Inflammatory macrophage (primary cell): ENCODE results near the gene KRT222.

ENCODE experiments used
- DNase-seq, 2 donors: peaks; one replicate each; pipeline ENCODE4 v3.0.0-alpha.2; 2020 to 2022
- total RNA-seq, 18 experiments: gene quantifications; one replicate each; lab custom pipeline; 2026; ENCODE audit warnings: mixed read lengths in 6 of 18, inconsistent platforms in 2 of 18; lab: John Stamatoyannopoulos, UW

Gene KRT222
- 0 reads per million in 18 experiments for total RNA-seq

DNA sequence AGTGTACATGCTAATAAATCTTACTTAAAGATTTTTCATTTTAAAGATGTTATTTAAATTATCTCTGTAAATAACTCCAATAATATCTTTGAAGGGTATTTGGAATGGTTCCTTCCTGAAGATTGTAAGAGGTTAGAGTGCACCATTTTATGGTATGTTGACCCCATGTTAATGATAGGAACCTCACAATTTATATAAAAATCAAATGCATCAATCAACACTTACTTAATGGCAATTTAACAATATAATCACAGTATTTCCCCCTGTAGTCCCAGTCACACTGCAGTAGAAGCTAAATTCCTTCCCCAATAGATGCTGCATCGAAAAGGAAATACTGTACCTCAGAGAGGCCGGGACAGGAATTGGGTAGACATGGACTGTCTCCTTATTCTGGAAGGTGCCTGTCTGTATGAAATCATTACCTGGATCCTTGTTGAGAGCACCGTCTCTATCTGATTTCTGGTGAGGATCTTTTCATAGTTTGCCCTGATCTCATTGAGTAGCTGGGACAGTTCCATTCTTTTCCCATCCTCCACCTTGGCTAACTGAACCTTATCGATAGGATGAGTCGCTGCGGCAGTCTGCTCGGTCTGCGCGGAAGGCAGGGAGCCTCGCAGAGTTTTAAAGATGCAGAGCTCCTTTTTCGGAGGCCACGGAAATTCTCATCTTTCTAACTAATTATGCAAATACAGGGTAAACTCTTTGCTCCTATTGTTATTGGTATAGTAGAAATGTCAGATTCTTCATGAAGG is at the start of gene KRT222:
KRT222 (minus strand) TSS at position 596 of the 752 bp plus-strand sequence; CDS start at position 518, 78 bp downstream.
- DNase-seq: no peak

DNA sequence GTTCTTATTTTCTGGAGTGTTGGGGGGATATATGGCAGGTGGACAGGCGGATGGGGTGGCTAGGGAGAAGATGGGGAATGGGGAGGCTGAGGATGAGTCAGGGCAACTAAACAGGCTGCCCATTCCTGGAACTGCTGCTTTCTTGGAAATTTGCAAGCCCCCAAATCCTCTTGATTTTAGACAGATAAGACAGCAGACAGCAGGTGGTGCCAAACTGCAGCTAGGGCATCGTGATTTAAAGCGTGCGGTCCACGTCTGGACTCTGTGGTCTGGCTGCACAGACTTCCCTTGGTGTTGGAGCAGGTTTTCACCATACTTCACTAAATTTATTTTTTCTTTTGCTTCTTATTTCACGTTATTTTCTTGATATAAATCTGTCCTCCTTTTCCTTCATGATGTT is 49.5 kb upstream of the KRT222 start:
- no peak for DNase-seq

DNA sequence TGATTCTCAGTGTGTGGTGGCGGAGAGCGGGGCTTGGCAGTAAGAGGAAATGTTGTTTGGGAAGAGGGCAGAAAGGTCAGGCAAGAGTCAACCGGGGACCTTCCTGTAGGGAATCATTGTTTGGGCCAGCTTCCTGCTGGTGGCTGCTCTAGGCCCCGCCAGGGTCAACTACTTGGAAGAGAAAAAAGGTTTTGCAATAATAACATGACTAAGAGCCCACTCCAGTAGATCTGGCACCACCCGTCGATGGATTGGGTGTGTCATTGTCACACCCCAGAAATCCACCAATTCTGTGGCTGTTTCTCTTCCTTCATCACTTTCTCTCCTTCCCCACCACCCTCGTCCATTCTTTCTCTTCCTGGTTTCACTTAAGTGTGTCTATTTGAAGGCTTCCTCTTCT is 42.8 kb upstream of the KRT222 start:
- DNase-seq: peak in 1 of 2 donors; percentile 28

DNA sequence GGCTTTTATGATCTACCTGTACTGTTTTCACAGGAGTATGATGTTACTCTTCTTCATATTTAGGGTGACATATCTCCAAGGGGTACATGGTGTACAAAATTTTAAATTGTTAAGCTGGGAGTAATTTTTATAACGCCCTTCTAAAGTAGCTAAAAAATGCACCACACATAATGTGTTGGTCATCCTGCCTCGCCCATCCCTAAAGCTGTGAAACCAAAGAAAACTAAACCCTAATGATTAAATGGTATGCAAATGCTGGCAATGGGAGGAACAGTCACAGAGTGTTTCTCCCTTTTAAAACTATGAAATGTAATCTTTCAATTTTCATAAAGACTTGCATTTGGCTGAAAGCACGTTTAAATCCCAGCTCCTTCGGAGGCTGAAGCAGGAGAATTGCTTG is 40.6 kb upstream of the KRT222 start:
- no peak for DNase-seq

DNA sequence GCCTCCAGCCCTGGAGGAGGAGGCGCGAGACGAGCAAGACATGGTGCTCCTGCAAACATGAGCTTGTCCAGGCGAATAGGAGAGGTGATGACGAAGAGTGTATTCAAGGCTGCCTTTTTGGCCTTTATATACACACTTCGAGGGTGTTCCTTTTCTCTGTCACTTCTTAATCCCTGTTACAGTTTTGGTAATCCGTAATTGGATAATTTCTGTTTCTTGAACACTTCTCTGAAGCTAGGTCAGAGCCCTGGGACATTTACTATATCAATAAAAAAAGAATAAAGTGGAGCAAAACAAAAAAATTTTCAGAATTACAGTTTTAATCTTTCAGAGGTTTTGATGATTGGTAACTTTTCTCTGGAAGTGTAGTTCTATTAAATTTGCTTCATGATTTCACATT is 38.7 kb upstream of the KRT222 start, which contains the start of gene KRT24:
KRT24 (minus strand) TSS at position 101 of the 400 bp plus-strand sequence; CDS start at position 42, 59 bp downstream.
- DNase-seq: no peak

DNA sequence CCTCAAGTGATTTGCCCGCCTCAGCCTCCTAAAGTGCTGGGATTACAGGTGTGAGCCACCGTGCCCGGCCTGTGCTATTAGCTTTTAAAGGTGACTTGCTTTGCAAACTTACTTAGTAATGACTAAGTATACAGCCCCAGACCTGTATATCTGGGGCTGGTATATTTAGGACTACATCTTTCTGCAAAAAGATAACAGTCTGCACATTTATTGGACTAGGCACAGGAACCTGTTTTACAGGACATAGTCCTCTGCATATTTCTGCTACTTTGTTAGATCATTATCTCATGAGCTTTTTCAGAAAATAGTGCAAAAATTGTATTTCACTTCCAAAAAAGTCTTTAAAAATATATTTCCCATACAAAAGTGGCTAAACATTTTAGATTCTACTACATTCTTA is 37.3 kb upstream of the KRT222 start:
- DNase-seq: no peak

DNA sequence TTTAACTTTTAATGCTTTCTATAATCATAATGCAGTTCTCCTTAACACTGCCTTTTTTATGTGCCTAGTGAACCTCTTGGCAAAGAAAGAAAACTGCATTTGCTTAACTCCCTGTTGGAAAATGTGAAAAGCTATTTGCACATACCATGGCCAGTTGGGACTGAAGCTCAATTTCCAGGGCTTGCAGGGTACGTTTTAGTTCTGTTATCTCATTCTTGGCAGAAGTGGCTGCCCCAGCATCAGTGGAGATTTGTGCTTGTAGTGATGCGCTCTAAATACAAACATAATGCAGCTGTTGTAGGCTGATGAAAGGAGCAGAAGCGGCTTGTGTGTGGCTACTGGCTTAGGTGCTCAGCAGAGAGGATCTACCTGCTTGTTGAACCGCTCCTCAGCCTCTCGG is 34.9 kb upstream of the KRT222 start:
- DNase-seq: no peak

DNA sequence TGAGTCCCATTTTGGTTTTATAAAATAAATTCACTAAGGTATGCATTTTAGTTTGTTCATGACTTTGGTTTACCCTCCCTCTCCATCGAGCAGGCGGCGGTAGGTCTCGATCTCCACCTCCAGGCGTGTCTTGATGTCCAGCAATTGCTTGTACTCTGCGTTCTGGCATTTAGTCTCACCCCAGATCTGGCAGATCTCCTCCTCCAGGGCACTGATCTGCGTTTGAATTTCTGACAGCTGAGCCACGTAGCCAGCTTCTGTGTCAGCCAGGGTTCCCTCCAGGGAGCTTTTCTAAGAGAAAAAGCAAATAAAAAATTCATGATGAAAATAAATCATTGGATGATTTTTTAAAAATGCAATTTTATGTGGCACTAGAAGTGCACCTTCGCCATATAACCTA is 34.4 kb upstream of the KRT222 start:
- DNase-seq: no peak

DNA sequence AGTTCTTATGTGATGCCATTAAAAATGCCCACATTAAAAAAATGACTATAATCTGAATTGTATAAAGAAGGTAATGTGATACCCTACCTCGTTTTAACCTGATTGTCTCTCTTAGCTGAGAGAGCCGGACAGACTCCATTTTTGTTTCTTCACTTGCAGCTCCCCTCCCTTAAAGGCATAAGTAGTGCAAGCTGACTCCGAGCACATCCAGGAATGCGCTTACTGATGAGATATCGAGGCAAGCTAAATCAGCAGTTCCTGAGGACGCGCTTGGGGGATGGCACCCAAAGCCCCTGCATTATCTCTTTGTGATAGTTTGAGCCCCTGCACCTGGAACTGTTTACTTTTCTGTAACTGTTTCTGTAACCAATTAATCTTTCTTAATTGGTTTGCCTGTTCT is 32.3 kb upstream of the KRT222 start:
- no peak for DNase-seq

DNA sequence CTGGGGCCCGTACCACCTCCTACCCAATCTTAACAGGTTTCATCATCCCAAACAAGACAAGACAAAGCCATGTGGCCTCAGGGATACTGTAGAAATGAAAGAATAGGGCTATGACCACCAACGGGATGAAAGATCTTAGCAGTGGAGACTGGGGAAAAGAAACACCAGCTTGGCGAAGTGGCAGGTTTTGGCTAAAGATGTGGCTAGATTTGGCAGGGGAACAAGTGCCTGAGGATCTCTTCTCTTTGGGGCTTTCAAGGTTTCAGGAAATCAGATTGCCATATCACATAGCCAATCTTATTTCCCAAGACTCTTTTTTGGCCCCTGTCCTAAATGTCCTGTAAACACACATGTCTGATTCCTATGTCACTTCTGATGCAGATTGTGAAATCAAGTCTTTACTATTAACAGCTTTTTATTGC is 31.7 kb upstream of the KRT222 start:
- no peak for DNase-seq

DNA sequence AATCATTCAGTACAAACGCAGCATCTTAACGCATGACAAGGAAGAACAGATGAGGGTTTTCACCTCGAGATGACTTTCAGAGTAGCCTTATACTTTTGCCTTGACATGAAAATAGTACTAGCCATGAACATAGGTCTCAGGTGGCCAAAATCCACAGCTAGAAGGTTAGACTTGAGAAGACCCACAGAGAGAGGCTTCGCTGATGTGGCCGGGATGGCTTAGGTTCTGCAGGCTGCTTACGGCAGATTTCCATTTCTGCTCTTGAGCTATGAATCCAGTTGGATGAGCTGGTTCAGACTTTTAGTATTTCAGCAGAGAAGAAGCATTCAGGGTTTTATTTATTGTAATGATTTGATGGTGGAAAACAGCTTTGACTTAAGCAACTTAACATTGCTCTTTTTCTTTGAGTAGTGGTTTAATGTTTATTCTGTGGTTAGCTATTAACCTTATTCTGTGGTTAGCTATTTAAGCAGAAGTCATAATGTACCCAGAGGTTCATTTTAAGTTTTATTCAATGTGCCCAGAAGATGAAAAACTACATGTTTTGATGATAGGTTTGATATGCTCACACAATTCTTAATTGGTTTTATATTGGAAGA is 31.0 kb upstream of the KRT222 start:
- no peak for DNase-seq

DNA sequence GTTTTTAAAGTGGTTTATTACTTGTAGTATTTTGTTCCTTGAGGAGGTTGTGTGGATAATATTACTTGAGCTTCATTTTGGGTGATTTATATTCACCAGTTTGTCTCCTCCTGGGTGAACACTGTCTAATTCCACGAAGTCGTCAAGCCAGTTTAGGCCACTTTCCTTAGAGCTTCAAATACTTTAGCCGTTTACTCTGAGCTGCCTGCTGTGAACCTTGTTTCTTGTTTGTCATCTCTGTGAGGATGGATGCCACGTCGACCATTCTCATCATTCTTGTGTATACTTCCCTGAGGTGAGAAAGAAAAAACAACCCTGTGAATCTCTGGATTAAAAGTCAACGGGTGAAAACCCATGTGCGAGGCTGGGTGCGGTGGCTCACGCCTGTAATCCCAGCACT is 29.6 kb upstream of the KRT222 start:
- DNase-seq: no peak

DNA sequence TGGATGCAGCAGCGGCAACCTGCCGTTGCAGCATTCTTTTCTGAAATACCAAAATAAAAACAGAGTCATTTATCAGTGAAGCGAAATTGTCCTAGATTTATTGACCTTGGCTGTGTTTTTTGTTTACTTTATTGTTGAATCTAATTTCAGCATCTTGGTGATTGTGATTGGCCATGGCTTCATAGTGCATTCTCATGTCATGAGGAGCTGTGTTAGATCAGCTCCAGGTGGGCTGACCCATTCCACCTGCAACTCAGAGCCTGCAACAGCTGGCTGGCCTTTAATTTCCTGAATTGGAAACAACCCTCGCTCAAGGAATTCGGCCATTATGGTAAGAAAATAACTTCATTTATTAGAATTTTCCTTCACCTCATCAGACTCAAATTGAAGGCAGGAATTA is 22.1 kb upstream of the KRT222 start:
- no peak for DNase-seq

DNA sequence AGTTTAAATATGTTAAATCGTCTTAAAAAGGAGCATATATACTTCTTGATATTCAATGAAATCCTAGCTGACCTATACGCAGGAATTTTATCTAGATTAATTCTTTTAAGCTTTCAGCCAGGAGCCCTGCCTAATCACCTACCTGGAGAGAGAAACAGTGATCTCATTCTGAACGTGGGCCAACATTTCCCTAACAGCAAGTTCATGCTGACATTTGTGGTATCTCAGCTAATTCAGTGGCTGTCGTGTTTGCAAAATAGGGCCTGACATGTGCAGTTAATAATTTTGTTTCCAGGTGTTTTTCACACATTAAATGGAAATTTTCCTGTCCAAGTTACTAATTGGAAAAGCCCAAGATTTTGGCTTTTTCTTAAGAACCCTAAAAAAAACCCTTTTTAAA is 21.2 kb upstream of the KRT222 start:
- no peak for DNase-seq

DNA sequence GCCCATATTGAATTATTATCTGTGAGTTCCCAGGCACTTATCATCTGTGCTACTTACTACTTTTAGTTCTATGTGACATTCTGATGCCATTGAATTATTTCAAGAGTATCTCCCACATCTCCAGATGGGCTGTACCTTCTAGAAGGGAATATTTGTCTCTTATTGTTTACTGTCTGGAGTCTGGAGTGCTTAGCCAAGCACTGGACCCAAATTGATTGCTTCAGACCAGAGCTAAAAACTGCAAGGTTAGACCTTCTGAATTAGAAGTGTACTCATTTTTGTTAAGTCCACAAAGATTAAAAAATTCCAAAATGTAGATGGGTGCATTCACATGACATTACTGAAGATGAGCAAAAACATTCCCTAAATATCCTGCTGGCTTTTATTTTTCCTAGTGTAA is 16.0 kb upstream of the KRT222 start:
- no peak for DNase-seq

DNA sequence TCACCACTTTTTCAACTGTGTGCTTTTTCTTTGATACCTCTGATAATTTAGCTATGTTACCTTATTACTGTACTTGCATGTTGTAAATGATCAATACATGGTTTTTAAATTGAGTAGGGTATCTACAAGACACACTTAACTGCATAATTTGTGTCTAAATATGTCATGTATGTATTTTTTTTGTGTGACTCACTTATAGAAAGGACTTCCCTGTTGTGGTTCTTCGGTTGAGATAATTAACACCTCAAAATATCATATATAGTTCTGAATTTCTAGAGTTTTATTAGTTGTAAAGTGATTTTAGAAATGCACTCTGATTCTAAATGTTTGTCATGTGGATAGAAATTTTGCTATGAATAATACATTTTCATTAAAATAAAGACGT is 14.5 kb upstream of the KRT222 start:
- DNase-seq: no peak

DNA sequence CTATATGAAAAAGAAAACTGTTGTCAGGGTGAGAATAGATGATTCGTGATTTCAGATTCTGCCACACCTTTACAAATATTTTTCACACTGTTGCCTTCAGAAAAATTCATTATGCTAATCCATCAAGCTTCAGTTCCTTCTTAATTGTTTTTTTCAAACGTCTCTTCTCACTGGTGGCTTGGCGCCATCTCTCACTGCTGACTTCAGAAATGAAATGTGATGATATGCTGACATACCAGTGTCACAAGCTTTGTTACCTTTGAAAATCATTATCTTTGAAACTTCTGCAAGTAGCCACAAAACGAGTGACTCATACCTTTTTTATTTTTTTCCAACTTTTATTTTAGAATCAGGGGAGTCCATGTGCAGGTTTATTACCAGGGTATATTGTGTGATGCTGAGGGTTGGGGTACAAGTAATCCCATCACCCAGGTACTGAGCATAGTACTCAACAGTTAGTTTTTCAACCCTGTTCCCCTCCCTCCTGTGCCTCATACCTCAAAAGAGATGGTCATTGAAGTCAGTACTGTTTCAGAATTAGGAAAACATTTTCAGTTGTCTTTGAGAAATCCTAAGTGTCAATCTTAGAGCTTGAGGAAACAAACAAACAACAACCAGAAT is 14.0 kb upstream of the KRT222 start:
- DNase-seq: no peak

DNA sequence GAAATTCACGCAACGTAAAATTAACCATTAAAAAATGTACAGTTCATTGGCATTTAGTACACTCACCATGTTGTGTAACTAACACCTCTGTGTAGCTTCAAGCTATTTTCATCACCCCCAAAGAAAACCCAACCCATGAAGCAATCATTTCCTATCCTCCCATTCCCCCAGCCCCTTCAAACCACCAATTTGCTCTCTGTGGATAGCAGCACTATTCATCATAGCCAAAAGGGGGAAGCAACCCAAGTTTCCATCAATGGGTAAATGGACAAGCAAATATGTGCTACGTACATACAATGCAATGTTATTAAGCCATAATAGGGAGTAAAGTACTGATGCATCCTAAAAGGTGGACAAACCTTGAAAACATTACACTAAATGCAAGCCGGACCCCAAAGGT is 10.9 kb upstream of the KRT222 start:
- DNase-seq: no peak

DNA sequence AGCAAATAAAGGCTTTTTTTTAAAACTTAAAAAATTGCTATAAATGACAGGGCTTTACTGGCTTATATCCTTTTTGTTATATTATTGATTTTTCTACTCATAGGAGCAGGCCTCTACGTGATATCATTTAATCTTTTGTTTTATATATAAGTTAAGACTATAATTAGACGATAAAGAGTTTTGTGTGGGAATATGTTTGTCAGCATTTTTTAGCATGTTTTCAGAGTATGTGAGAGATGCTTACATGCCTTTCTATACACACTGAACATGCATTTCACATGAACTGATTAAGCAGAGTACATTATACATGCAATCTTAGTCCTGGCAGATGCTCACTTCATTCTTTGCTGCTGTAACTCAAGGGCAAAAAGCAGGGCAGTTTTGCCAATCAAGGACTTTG is 7.7 kb upstream of the KRT222 start:
- DNase-seq: no peak

DNA sequence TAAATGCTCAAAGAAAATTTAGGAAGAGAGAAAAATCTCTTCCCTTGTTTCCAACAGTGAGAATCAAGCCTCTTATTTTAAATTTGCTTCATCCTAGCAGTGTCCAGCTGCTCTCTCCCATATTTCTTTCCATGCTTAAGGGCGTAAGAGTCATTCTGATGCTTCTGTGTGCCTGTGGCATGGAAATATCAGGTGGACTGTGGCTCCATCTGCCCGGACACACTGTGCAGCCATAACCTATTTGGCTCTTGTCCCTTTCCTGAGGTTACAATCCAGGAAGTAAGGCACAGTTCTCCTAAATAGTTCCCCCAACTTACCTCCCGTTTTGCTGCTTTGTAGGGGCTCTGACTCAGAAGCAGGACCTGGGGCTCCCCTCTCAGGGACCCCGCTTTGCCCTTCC is 6.3 kb upstream of the KRT222 start:
- DNase-seq: no peak

DNA sequence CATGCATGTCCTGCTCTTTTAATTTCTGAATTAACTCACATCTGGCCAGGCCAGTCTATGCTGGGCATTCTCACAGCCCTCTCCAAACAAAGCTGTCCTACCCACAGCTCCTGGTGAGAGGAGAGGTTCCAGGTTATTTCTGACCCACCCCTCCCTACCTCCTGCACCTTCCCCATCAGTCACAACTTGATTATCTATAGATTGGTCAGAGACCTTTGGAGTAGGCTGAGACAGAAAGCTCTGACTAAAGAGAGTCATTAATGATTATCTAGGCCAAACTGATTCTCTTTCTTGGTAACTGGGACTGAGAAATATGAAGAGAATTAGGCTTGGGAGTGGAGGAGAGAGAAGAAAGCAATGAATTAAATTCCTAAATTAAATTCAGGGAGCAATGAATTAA is 1.4 kb upstream of the KRT222 start:
- no peak for DNase-seq

DNA sequence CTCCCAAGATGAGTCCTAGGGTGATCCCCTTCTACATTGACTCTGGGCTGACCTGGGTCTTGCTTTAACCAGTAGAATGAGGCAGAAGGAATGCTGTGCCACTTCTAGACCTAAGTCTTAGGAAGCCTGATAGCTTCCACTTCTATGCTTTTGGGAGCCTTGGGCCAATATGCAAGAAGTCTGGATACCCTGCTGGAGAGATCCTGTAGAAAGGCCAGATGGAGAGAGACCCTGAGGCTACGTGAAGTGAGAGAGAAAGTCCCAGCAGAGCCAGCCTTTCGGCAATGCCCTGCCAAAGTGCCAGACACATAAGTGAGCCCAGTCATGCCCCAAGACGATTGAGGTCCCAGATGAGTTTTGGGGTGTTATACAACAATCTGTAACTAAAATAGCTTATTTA is 1.7 kb downstream of the KRT222 start:
- no peak for DNase-seq

DNA sequence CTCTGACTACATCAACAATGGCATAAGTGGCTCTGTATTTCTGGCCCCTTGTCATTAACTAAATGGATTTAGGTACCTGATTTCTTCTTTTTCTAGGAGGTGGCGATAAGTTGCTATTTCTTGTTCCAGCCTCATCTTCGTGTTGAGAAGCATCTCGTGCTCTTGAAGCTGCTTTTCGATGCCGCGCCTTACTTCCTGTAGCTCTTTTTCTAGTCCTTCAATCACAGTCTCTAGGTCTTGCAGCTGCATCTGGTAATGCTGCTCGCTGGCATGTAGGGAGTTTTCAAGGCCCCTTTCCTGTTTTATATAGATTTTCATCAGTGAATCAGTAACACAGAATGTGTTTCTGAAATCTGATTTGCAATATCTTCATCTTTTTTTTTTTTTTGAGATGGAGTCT is 5.1 kb downstream of the KRT222 start:
- no peak for DNase-seq

DNA sequence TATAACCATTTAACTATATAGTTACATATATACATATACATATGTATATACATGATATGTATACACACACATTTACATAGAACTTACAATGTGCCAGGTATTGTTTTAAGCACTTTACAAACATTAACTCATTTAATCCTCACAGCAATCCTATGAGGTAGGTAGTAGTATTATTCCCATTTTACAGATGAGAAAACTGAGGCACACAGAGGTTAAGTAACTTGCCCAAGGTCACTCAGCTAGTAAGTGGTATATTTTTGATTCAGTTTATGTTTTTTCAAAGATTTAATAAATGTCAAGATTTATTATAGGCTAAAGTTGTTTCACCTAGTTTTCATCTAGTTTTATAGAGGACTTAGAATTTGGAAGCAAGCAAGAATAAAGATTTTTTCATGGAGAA is 6.6 kb downstream of the KRT222 start:
- no peak for DNase-seq
